SKM-1 (cell line): ENCODE data around the gene ATP6V1B1.

Experiments used
- DNase-seq: peaks from one replicate; lab custom pipeline; 2025; ENCODE audit not compliant: unreplicated experiment; lab: John Stamatoyannopoulos, UW

The ATP6V1B1 gene

DNA sequence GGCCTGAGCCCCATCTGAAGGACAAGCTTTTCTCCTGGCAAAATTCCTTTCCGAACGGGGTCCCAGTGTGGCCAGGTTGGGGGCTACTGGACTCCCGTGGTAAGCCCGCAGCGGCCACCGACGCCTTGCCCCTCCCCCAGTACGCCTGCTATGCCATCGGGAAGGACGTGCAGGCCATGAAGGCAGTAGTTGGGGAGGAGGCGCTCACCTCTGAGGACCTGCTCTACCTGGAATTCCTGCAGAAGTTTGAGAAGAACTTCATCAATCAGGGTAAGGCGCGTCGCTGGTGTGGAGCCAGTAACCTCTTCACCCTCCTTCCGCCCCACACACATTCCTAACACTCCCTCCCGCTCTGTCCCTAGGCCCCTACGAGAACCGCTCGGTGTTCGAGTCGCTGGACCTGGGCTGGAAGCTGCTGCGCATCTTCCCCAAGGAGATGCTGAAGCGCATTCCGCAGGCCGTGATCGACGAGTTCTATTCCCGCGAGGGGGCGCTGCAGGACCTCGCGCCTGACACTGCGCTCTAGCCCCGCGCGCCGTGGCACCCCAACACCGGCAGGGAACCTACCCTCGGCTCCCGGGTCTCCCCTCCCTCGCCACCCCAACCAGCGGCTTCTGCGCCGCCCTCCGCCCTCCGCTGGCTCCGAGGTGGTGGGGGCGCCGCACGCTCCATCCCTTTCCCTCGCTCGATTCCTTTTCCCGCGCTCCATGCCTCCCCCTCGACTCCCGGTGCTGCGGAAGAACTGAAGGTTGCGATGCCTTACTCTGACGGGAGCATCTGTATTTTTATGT is 29.1 kb downstream of the ATP6V1B1 start:
- no peak for DNase-seq

DNA sequence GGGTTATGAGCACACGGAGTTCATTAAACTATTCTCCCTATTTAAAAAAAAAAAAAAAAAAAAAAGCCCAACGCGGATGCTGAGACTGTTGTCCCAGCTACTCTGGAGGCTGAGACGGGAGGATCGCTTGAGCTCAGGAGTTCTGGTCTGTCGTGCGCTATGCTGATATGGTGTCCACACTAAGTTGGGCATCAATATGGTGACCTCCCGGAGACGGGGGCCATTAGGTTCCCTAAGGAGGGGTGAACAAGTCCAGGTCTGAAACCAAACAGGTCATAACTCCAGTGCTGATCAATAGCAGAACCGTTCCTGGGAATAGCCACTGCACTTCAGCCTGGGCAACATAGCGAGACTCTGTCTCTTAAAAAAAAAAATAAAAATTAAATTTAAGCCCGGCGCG is 29.8 kb downstream of the ATP6V1B1 start:
- no peak for DNase-seq

DNA sequence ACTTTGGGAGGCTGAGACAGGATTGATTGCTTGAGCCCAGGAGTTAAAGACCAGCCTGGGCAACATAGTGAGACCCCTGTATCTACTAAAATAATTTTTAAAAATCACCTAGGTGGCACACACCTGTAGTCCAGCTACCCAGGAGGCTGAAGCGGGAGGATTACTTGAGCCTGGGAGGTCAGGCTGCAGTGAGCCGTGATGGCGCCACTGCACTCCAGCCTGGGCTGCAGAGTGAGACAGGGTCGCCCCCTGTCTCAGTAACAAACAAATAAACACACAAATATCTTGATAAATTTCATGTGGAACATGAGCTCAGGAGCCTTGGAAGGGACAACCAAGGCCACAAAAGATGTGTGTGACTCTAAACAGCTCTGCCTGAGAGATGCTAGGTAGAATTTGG is 31.0 kb downstream of the ATP6V1B1 start:
- no peak for DNase-seq

DNA sequence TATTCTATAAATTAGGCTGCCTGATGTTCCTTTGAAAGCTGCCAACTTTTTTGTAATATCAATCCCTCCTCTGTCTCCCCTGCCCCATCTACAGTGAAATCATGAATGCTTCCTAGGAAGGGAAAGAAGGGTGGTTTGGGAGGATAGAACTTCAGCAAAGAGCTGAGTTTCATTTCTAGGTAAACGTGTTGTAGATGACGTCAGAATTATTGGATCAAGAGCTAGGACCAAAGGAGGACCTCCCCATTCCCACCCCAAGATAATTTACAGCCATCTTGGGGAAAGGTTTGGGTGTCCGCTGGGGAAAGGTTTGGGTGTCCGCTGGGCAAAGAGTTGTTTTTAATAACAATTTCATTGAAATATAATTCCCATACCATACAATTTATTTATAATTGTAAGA is 31.5 kb downstream of the ATP6V1B1 start:
- no peak for DNase-seq

- no peak for DNase-seq
Measured at GRCh38 chr2:70974592-70974991, 38.9 kb downstream of the ATP6V1B1 start.

GRCh38 chr2:70975237-70975636 is 39.5 kb downstream of the ATP6V1B1 start:
- no peak for DNase-seq

GRCh38 chr2:70977605-70978205 is 42.0 kb downstream of the ATP6V1B1 start:
- no peak for DNase-seq

DNA sequence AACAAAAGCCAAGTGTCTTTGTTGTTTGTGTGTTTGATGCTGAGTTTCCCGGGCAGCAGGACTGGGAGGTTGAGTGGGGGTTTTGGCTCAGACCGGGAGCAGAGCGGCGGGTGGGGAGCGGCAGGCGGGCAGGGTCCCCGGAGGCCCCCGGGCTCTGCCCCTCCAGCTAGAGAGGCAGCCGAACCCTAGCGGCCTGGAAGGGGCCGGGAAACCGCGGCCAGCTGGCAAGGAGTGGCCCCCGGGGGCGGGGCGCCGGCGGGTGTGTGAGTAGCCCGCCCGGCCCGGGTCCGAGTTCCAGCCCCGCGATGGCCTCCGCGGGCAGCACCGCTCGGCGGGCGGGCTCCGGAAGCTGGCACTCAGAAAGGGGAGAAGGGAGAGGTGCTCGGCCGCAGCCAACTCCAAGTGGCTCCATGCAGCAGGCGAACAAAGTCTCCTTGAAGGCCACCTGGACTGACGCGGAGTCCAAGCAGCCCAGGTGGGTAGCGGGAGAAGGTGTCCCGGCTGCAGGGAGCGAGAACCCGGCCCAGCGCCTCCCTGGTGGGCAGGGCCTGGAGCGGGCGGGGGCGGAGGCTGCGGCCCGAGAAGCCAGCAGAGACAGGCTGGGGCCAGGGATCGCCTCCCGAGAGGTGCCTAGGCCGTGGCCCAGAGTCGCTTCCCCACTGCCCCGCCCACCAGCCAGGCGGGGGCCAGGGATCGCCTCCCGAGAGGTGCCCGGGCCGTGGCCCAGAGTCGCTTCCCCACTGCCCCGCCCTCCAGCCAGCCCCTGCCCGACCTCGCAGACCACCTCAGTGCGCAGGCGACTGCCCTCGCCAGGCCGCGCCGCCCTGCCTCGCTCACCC is 42.9 kb downstream of the ATP6V1B1 start, which contains the start of gene ANKRD53:
ANKRD53 (plus strand) TSS at position 290 of the 839 bp plus-strand sequence; CDS start at position 306, 16 bp downstream.
- no peak for DNase-seq

DNA sequence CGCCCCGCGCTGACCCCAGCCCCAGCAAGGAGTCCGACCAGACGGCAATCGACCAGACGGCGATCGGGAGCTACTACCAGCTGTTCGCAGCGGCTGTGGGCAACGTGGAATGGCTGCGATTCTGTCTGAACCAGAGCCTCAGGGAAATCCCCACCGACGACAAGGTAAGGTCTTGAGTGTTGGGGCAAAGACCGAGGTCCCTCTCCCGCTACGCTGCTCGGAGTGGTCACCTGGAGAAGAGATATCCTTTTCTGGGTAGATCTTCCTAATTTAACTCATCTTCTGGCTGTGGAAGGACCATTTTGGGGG is 43.4 kb downstream of the ATP6V1B1 start:
- DNase-seq = no peak

GRCh38 chr2:70979626-70980025 is 43.9 kb downstream of the ATP6V1B1 start:
- DNase-seq = no peak

DNA sequence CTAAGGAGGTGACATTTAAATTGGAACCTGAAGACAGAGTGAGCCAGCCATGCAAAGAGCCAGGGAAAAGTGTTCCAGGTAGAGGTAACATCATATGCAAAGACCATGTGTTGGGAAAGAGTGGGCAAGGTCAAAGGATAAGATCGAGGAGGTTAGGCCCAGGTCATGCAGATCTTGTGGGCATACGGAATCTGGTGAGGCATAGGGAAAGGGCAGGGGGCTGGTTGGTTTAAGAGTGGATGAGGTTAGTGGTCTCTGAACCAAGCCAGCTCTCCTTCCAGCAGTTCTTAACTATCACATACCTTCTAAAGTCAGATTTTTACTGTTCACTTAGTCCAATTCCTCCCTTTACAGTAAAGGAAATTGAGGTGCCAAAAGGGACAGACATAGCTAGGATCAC is 45.7 kb downstream of the ATP6V1B1 start:
- no peak for DNase-seq

- no peak for DNase-seq
Measured at GRCh38 chr2:70981866-70982810, 46.4 kb downstream of the ATP6V1B1 start.

GRCh38 chr2:70982971-70983370 is 47.3 kb downstream of the ATP6V1B1 start:
- DNase-seq = no peak

DNA sequence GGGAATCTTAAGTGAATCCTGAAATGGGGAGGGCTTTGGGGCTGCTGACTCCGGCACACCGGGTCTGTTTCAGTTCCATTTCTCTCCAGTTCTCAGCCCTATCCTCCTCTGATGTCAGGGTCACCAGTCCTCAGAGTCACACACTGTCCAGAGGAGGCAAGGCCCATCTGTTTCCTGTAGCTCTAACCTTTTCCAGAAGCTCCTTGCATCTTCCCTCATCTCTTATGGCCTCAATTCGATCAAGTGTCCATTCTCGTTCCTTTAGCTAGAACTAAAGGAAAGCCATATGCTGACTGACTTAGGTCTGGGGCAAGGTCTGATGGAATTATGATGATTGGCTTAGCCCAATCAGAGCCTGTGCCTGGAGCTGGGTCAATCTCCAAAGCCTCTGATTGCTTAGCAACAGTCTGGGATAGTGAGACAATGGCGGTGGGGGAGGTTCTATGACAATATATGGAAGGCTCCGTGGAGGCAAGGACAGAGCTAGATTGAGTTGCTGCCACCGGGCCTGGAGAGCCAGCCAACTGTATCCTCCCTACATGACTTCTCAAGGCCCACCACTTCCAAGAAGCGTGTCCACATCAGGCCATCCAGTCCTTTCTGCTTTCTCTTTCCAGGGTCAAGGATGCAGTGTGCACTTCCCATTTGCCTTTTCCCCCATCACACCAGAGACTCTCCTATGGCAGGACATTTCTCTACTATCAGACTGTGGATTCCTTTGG is 48.0 kb downstream of the ATP6V1B1 start:
- no peak for DNase-seq

- no peak for DNase-seq
Measured at GRCh38 chr2:70984228-70984575, 48.5 kb downstream of the ATP6V1B1 start.

- no peak for DNase-seq
Measured at GRCh38 chr2:70984576-70985282, 49.0 kb downstream of the ATP6V1B1 start.

- no peak for DNase-seq
Measured at GRCh38 chr2:70985283-70985688, 49.6 kb downstream of the ATP6V1B1 start.

- DNase-seq = no peak
Measured at GRCh38 chr2:70985956-70986355, 50.3 kb downstream of the ATP6V1B1 start.

DNA sequence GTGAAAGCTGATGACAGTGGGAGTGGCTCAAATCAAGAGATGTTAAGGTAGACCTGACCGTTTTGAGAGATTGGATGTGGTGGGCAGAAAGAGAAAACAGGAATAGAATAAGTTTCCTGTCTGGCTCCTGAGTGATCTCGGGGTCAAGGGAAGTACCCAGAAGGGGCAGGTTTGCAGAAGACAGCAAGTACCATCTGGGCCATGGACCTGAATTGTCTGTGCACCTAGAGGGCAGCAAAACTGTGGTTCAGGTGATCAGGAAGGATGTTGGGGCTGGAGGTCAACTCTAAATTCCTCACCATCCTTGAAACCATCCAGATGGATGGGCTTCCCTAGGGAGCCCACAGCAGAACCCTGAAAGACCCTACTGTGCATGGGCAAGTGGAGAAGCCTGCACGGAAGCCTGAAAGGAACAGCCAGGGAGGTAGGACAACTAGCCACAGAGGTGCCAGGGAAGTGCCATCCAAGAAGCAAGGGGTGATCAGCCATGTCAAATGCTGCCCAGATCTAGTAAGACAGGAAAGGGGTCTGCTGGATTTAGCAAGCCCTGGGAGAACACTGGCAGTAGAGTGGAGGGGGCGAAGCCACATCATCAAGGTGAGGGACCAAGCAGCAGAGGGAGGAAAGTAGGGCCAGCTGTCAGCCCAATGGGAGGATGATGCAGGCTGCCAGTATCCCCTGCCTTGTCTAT is 50.9 kb downstream of the ATP6V1B1 start:
- DNase-seq = no peak
